Activated naive CD4-positive, alpha-beta T cell treated with anti-CD3 and anti-CD28 coated beads, Interleukin-2, amount 50 U/mL, for 24 hours (primary cell): Measurements from ENCODE around the gene BOK.
A peak's percentile ranks its signal among the peaks of the same experiment; 100 is the strongest.

Experiments used
- H3K27ac Mint-ChIP-seq: one replicate; pipeline ENCODE4 v1.8.0; 2021; ENCODE audit warnings: mild to moderate bottlenecking, mixed read lengths
- H3K27me3 Mint-ChIP-seq: one replicate; pipeline ENCODE4 v1.8.0; 2021; ENCODE audit warnings: mixed read lengths
- H3K36me3 Mint-ChIP-seq: one replicate; pipeline ENCODE4 v1.8.0; 2021; ENCODE audit warnings: mixed read lengths
- H3K4me1 Mint-ChIP-seq: one replicate; pipeline ENCODE4 v1.8.0; 2021; ENCODE audit warnings: mixed read lengths
- H3K4me3 Mint-ChIP-seq: one replicate; pipeline ENCODE4 v1.8.0; 2021; ENCODE audit warnings: mild to moderate bottlenecking, mixed read lengths
- H3K9me3 Mint-ChIP-seq: one replicate; pipeline ENCODE4 v1.8.0; 2021; ENCODE audit warnings: mixed read lengths

The BOK gene

DNA sequence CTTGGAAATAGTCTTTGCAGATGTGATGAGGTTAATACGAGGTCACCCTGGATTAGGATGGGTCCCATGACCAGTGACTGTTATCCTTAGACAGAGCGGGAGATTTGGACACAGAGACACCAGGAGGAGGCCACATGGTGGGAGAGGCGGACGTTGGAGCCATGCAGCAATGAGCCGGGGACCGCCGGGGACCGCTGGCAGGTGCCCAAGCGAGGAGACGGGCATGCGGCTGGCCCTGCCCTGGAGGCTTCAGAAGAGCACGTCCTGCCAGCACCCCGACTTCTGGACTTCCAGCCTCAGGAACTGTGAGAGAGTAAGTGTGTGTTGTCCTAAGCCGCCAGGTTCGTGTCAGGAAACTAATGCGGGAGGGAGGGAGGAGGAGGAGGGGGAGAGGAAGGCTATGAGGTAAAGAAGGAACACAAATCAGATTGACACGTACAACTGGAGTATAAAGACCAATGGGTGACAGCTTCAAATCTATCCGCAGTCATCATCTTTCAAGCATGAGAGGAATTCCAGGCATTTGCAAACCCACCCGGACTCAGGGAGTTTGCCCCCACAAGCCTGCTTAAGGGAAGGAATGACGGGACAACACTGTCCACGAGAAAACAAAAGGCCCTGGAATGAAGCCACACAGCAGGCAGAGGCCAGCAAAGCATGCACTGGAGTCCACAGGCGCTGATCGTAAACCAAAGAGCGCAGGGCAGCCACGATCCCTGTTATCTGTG, 11.6 kb upstream of the BOK start:
- Mint-ChIP-seq H3K9me3 (no peaks in the 10 kb centered on the region), H3K4me3 (no peak overlapping the region), H3K4me1 (no peaks in the 10 kb centered on the region), H3K27ac (no peak overlapping the region), H3K27me3 (peaks cover 11% of the 10 kb centered on the region), H3K36me3 (no peaks in the 10 kb centered on the region)

DNA sequence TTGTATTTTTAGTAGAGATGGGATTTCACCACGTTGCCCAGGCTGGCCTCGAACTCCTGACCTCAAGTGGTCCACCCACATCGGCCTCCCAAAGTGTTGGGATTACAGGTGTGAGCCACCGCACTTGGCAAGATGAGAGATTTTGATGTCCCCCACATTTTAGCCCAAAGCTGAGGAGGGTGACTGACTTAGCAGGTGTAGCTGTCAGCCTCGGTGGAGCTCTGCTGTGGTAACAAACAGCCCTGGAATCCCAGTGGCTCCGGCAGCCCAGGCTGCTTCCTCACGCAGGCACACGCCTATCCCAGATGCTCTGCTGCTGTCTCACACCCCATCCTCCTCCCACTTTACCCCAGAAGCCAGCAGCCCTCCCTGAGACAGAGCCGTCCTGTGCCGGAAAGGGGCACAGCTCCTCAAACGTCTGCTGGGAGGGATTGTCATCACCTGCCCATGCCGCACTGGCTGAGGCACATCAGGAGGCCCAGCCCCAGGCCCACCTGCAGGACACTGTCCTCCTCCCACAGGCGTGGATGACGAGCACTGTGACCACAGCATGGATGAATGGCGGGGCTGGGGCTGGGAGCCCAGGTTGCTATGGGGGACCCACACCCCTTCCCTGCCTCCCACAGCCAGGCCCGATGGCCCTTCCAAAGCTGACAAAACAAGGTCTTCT, 10.6 kb upstream of the BOK start:
- Mint-ChIP-seq H3K27ac (no peak overlapping the region), H3K4me1 (no peaks in the 10 kb centered on the region), H3K9me3 (no peaks in the 10 kb centered on the region), H3K36me3 (no peaks in the 10 kb centered on the region), H3K27me3 (peaks cover 8% of the 10 kb centered on the region), H3K4me3 (no peak overlapping the region)

DNA sequence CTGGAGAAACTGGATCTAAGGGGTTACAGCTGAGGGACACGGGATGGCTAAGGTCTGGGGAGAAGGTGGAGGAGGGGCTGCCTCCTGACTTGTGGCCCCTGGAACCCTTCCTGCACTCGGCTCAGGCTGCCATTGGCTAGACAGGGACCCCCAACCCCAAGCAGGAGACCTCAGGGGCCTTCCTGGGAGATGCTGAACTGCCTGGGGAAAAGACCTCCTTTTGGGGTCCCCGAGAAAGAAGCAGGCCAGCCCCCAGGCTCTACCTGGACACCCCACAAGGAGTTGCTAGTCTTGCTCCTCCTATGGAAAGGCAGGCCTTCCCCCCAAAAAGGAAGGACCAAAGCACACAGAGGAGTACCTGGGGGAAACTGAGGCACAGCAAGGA, 10.1 kb upstream of the BOK start:
- H3K27me3 Mint-ChIP-seq: peaks cover 6% of the 10 kb centered on the region
- H3K36me3 Mint-ChIP-seq: no peaks in the 10 kb centered on the region
- H3K4me1 Mint-ChIP-seq: no peaks in the 10 kb centered on the region
- H3K4me3 Mint-ChIP-seq: no peak overlapping the region
- H3K27ac Mint-ChIP-seq: no peak overlapping the region
- no peaks in the 10 kb centered on the region for H3K9me3 Mint-ChIP-seq

- H3K4me1 Mint-ChIP-seq: peaks cover 5% of the 10 kb centered on the region
- H3K4me3 Mint-ChIP-seq: no peak overlapping the region
- H3K27me3 Mint-ChIP-seq: peaks cover 12% of the 10 kb centered on the region
- H3K36me3 Mint-ChIP-seq: no peaks in the 10 kb centered on the region
- H3K27ac Mint-ChIP-seq: no peak overlapping the region
- H3K9me3 Mint-ChIP-seq: no peaks in the 10 kb centered on the region
Observed at GRCh38 chr2:241550616-241551580, 7.6 kb upstream of the BOK start.

- Mint-ChIP-seq H3K4me1 (peaks cover 5% of the 10 kb centered on the region), H3K27me3 (peaks cover 14% of the 10 kb centered on the region), H3K36me3 (no peaks in the 10 kb centered on the region), H3K4me3 (no peak overlapping the region), H3K9me3 (no peaks in the 10 kb centered on the region), H3K27ac (no peak overlapping the region)
Observed at GRCh38 chr2:241551599-241551997, 6.9 kb upstream of the BOK start.

DNA sequence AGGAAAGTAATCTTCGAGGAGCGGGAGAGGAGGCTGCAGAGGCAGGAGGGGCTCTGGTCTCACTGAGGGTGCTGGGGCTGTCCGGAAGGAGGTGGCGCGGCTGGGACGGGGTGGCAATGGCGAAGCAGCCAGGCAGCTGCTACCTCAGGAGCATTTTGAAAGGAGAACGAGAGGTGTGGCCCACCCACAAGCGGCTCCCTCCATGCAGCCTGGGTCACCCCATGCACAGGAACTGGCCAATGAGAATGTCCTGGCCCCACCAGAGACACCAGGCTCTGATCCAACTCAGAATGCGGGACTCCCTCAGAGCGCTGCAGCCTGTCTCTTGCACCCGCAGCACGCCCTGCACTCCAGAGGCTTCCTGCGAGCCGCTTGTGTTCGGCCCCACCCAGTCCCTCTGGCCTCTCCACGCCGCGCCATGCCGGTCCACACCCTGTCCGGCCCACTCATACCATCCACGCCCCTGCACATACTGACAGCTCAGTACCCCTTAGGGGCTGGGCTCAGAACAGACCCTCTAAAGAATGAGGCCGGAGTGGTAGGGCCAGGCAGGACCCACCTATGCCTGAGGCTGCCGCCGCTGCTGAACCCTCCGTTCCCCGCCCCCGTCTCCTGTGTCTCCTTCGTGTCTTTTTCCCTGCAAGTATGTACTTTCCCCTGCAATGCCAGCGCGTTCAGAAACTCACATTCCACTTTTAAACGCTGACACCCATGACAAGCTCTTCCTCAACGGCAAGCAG, 6.4 kb upstream of the BOK start:
- Mint-ChIP-seq H3K27me3 (peaks cover 15% of the 10 kb centered on the region), H3K4me3 (no peak overlapping the region), H3K9me3 (no peaks in the 10 kb centered on the region), H3K27ac (no peak overlapping the region), H3K4me1 (peaks cover 5% of the 10 kb centered on the region), H3K36me3 (no peaks in the 10 kb centered on the region)

- Mint-ChIP-seq H3K4me1 (peaks cover 10% of the 10 kb centered on the region), H3K4me3 (no peak overlapping the region), H3K27ac (no peak overlapping the region), H3K36me3 (peaks cover 6% of the 10 kb centered on the region), H3K27me3 (peaks cover 24% of the 10 kb centered on the region), H3K9me3 (peaks cover 9% of the 10 kb centered on the region)
Observed at GRCh38 chr2:241553512-241553830, 5.1 kb upstream of the BOK start.

DNA sequence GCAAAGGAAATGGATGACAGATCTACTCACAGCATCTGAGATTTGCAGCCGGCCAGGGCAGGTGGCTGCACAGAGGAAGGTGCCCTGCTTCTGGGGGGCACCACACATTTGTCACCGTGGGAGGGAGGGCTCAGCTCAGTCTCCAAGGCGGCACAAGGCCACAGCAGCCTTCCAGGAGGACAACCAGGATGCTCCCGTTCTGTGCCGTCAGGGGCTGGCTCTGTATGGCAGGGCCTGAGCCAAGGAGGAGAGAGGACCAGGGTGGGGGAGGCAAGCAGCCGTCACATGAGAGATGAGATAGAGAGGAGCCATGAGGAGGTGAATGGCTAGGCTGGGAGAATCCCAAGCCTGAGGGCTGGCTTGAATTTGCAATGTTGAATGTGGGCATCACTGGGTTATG, 4.6 kb upstream of the BOK start:
- H3K36me3 Mint-ChIP-seq: peaks cover 6% of the 10 kb centered on the region
- peaks cover 10% of the 10 kb centered on the region for H3K4me1 Mint-ChIP-seq
- no peak overlapping the region for H3K4me3 Mint-ChIP-seq
- H3K27me3 Mint-ChIP-seq: peaks cover 24% of the 10 kb centered on the region
- no peak overlapping the region for H3K27ac Mint-ChIP-seq
- peaks cover 9% of the 10 kb centered on the region for H3K9me3 Mint-ChIP-seq

- Mint-ChIP-seq H3K36me3 (peaks cover 6% of the 10 kb centered on the region), H3K4me1 (peaks cover 10% of the 10 kb centered on the region), H3K27ac (no peak overlapping the region), H3K27me3 (peaks cover 25% of the 10 kb centered on the region), H3K9me3 (peaks cover 9% of the 10 kb centered on the region), H3K4me3 (no peak overlapping the region)
Observed at GRCh38 chr2:241554610-241555322, 3.8 kb upstream of the BOK start.

GRCh38 chr2:241555711-241556110, 2.8 kb upstream of the BOK start:
- Mint-ChIP-seq H3K4me1 (peaks cover 10% of the 10 kb centered on the region), H3K27me3 (peaks cover 31% of the 10 kb centered on the region)

DNA sequence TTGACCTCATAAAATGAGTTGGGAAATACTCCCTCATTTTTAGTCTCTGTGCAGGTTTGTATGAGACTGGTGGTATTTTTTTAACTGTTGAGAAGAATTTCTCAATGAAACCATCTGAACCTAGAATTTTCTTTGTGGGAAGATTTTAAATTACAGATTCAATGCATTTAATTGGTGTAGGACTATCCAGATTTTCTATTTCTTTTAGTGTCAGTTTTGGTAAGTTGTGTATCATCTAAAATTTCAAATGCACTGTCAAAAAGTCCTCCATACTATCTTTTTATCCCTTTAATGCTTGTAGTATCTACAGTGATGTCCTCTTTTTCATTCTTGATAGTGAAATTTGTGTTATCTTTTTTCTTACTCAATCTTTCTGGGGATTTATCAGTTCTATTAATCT, 1.8 kb upstream of the BOK start:
- H3K36me3 Mint-ChIP-seq: peaks cover 6% of the 10 kb centered on the region
- peaks cover 29% of the 10 kb centered on the region for H3K27me3 Mint-ChIP-seq
- H3K4me3 Mint-ChIP-seq: no peak overlapping the region
- H3K9me3 Mint-ChIP-seq: peaks cover 9% of the 10 kb centered on the region
- H3K4me1 Mint-ChIP-seq: peaks cover 10% of the 10 kb centered on the region
- no peak overlapping the region for H3K27ac Mint-ChIP-seq

More at GRCh38 chr2:241555711-241556110, 2.8 kb upstream of the BOK start:
- H3K27ac Mint-ChIP-seq: no peak overlapping the region
- no peak overlapping the region for H3K4me3 Mint-ChIP-seq
- peaks cover 6% of the 10 kb centered on the region for H3K36me3 Mint-ChIP-seq
- H3K9me3 Mint-ChIP-seq: peaks cover 9% of the 10 kb centered on the region

GRCh38 chr2:241559323-241560161, 997 bp downstream of the BOK start:
- H3K27ac Mint-ChIP-seq: no peak overlapping the region
- H3K27me3 Mint-ChIP-seq: peaks cover 23% of the 10 kb centered on the region
- H3K9me3 Mint-ChIP-seq: peaks cover 9% of the 10 kb centered on the region
- H3K36me3 Mint-ChIP-seq: peaks cover 6% of the 10 kb centered on the region
- H3K4me3 Mint-ChIP-seq: peak overlapping the region; percentile 60
- peaks cover 10% of the 10 kb centered on the region for H3K4me1 Mint-ChIP-seq

GRCh38 chr2:241560162-241560882, 1.8 kb downstream of the BOK start:
- H3K27ac Mint-ChIP-seq: no peak overlapping the region
- H3K9me3 Mint-ChIP-seq: peaks cover 9% of the 10 kb centered on the region
- peaks cover 6% of the 10 kb centered on the region for H3K36me3 Mint-ChIP-seq
- peaks cover 23% of the 10 kb centered on the region for H3K27me3 Mint-ChIP-seq
- H3K4me3 Mint-ChIP-seq: peak overlapping the region; percentile 60
- peaks cover 10% of the 10 kb centered on the region for H3K4me1 Mint-ChIP-seq
